HepG2 (cell line): ENCODE data around the gene CHST11.

ENCODE experiments used
- CTCF ChIP-seq: sonication (generic); formaldehyde crosslinking; IDR thresholded peaks from 2 replicates; pipeline ENCODE4 v1.5.0; 2020; ENCODE audit warnings: mild to moderate bottlenecking, missing genetic modification reagents, moderate library complexity
- ESRRA ChIP-seq: sonication (generic); formaldehyde crosslinking; IDR thresholded peaks from 2 replicates; pipeline ENCODE4 v1.5.1; 2020; ENCODE audit warnings: mild to moderate bottlenecking, low read depth, missing genetic modification reagents
- MLXIP ChIP-seq: sonication (generic); formaldehyde crosslinking; IDR thresholded peaks from 2 replicates; pipeline ENCODE4 v1.9.0; 2021; ENCODE audit warnings: missing genetic modification reagents, borderline replicate concordance
- SRSF1 ChIP-seq: fragments of 200-400 bp; formaldehyde crosslinking; optimal IDR thresholded peaks from 2 replicates; pipeline ENCODE3; 2017; ENCODE audit warnings: mild to moderate bottlenecking, low read depth, low read length, moderate library complexity
- SUZ12 ChIP-seq: fragments of 150-350 bp; IDR thresholded peaks from 2 replicates; pipeline ENCODE4 v1.6.1; 2014; ENCODE audit warnings: low read depth, low read length
- ZNF207 ChIP-seq: fragments of 450-650 bp; IDR thresholded peaks from 2 replicates; pipeline ENCODE4 v1.6.1; 2016; ENCODE audit warnings: antibody characterized with exemption, borderline replicate concordance
- ZNF574 ChIP-seq: sonication (generic); formaldehyde crosslinking; IDR thresholded peaks from 2 replicates; pipeline ENCODE4 v1.4.0; 2020; ENCODE audit warnings: missing genetic modification reagents
- TF ChIP-seq, protein P1 (sequence below): IDR thresholded peaks from 2 replicates; pipeline ENCODE4 v1.6.1; 2012; ENCODE audit warnings: inconsistent platforms

- TF ChIP-seq, protein P1, sequence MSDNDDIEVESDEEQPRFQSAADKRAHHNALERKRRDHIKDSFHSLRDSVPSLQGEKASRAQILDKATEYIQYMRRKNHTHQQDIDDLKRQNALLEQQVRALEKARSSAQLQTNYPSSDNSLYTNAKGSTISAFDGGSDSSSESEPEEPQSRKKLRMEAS: no peak
- TF ChIP-seq CTCF (CRISPR knock-in tag) (no peak), ZNF574 (CRISPR knock-in tag) (no peak), MLXIP (CRISPR knock-in tag) (no peak), SUZ12 (no peak), ESRRA (CRISPR knock-in tag) (no peak), ZNF207 (no peak), SRSF1 (no peak)
Observed at GRCh38 chr12:104603545-104603973, 146.8 kb downstream of the CHST11 start.
